ENCODE measurements around the gene RPP40.
"Not testable (repeated sequence)": the region's sequence is repeated elsewhere in the genome, so short reads cannot be mapped to it uniquely, and the experiment has no call there.

- TF ChIP-seq TAF1 (IDR thresholded peaks at IDR 0.05; ENCODE audit: borderline replicate concordance, insufficient read depth, low read length); REST (IDR thresholded peaks at IDR 0.05; ENCODE audit: insufficient read depth in 1 of 2, low read depth in 2 of 2, low read length in 2 of 2): not testable (repeated sequence)
- TF ChIP-seq POLR2AphosphoS5 (IDR thresholded peaks at IDR 0.05; ENCODE audit: low read depth, low read length), result peak; percentile 57
Measured at GRCh38 chr6:5032706-5033105, 28.9 kb upstream of the RPP40 start.

Measured in PFSK-1 (cell line).